Measurements from ENCODE around the gene RPS25.
"Not testable (repeated sequence)": the region's sequence is repeated elsewhere in the genome, so short reads cannot be mapped to it uniquely, and the experiment has no call there.

Gene RPS25

GRCh38 chr11:119016216-119017009 is 1.7 kb downstream of the RPS25 start:
- FAIRE-seq = no peak

DNA sequence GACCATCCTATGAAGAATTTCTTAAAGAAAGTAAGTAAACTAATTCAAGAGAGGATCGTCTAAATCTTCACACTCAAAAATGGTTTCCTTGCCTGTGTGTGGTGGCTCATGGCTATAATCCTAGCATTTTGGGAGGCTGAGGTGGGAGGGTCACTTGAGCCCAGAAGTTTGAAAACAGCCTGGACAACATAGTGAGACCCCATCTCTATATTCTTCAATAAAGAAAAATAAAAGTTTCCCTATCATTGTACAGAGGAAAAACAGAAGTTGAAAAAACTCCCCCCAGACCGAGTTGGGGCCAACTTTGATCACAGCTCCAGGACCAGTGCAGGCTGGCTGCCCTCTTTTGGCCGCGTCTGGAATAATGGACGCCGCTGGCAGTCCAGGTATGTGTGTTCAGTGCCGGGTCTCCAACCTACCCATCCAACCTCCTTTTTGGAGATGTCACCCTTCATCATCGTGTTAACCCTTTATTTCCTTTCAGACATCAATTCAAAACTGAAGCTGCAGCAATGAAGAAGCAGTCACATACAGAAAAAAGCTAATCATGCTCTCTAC is 3.0 kb downstream of the RPS25 start:
- DNase-seq (ENCODE audit: low spot score) (no peak), FAIRE-seq (no peak)

More at GRCh38 chr11:119016216-119017009, 1.7 kb downstream of the RPS25 start:
- DNase-seq (ENCODE audit: low spot score) = no peak

DNA sequence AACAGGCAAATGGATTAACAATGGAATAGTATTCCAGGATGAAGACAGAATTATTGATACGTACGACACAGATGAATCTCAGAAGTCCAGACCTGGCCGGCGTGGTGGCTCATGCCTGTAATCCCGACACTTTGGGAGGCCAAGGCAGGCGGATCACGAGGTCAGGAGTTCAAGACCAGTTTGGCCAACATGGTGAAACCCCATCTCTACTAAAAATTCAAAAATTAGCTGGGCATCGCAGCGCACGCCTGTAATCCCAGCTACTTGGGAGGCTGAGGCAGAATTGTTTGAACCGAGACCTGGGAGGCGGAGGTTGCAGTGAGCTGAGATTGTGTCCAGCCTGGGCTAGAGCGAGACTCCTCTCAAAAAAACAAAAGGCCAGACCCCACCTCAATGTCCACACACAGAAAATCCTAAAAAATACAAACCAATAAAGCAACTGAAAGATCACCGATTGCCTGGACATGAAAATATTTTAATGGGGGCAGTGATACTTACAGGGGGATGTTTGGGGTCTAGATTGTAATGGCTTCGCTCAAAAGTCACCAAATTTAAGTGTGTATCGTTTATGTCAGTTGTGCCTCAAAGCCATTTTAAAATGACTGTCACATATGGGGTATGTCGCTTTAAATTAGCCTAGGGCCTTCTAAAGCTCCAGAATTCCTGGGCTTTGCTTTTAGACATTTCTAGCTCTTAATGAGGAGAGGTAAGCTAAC is 3.8 kb downstream of the RPS25 start:
- FAIRE-seq = no peak
- DNase-seq (ENCODE audit: low spot score) = no peak

DNA sequence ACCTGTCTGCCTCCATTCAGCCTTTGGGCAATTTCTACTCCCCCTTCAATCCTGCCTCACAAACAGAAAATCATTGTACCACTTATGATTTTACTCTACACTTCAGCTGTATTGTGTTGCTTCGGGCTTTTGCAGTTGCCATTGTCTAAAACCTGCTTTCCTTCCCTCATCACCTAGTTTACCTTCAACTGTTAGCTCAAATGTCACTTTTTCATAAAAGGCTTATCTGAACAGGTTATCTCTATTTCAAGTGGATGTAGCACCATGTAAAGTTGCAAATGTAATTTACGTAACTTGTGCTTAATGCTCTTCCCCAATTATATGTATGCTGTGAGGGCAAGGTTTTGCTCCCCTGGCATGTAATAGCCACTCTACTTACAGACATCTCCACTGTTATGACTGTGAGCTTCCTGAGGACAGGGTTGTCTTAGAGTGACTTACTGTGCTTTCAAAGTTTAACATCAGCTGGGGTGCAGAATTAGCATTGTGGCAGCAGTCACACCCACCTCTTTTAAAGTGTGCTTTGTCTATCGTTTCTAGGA is 5.4 kb downstream of the RPS25 start:
- DNase-seq (ENCODE audit: low spot score) (no peak), FAIRE-seq (no peak)

DNA sequence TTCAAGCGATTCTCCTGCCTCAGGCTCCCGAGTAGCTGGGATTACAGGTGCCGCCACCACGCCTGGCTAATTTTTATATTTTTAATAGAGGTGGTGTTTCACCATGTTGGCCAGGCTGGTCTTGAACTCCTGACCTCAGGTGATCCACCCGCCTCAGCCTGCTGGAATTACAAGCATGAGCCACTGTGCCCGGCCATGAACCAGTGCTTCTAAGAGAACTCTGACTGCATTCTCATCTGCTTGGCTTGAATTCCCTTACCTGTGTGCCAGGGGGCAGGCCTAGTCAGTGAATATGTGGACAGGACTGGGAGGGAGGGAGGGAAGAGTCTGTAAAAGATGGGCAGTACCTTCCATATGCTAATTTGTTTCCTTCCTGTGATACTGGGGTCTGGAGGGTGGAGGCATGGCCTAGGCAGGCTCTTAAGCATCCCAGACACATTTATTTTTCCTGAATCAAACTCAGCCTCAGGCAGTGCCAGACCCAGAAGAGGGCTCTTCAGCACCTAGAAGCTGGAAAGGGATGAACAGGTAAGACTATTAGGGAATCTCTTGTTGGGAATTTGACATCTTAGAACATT is 6.6 kb downstream of the RPS25 start:
- DNase-seq (ENCODE audit: low spot score) (no peak), FAIRE-seq (no peak)

GRCh38 chr11:119006656-119007055 is 11.5 kb downstream of the RPS25 start:
- no peak for FAIRE-seq

DNA sequence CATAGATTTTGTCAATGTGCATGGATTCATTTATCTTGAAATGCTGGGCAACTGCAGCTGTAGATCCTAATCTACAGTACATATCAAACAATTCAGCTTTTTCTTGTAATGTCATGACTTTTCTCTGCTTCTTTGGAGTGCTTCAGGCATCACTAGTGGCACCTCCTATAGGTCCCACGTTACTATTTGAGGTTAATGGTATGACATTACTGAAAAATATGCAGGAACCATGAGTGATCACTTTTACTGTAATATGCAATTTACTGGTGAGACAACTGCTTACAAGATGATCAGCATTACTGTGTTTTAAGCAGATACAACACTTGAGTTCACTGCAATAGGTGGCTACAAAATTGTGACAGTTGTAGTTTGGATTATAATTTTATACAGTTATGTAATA is 17.2 kb downstream of the RPS25 start:
- DNase-seq (ENCODE audit: low spot score) (peak; percentile 23), FAIRE-seq (no peak)

More at GRCh38 chr11:119006656-119007055, 11.5 kb downstream of the RPS25 start:
- no peak for DNase-seq (ENCODE audit: low spot score)

- DNase-seq (ENCODE audit: low spot score) = peak; percentile 75
- peak; percentile 84 for FAIRE-seq
Measured at GRCh38 chr11:118998822-118999221, 19.3 kb downstream of the RPS25 start.

GRCh38 chr11:118998388-118998717 is 19.8 kb downstream of the RPS25 start:
- FAIRE-seq = no peak
- no peak for DNase-seq (ENCODE audit: low spot score)

DNA sequence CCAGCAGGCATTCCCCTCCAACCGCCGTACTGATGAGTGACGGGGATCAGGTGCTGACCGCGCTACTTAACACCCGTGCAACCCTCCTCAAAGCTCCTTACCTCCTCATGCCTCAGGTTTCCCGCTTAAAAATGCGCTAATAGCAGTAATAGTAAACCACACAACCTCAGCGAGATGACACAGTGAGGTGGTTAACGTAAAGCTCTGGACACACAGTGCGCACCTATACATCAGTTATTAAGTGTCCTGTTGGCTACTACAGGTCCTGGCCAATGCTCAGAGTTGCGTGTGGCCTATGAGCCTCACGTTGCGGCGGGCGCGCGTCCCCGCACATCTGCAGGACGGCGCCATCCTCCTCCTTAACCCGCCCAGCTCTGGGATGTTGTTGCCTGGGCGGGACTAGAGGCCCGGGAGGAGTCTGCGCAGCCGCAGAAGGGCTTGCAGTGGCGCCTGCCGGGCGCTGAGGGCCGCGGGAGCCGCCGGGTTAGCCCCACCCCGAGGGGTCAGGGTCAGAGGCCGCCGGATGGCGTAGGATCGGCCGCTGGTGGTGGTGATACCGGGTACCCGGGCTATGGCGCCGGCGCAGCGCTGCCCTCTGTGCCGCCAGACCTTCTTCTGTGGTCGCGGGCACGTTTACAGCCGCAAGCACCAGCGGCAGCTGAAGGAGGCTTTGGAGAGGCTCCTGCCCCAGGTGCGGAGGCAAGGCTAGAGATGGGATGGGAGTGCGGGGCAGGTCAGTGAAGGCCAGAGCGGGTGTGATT is 20.3 kb downstream of the RPS25 start, which contains the start of gene CENATAC:
TSS of gene CENATAC (plus strand) at position 512 of the 761 bp plus-strand sequence. CDS start at position 572, 60 bp downstream.
- DNase-seq (ENCODE audit: low spot score) = peak; percentile 75
- no peak for FAIRE-seq

- FAIRE-seq (no peak), DNase-seq (ENCODE audit: low spot score) (no peak)
Measured at GRCh38 chr11:118996926-118997626, 21.1 kb downstream of the RPS25 start.

DNA sequence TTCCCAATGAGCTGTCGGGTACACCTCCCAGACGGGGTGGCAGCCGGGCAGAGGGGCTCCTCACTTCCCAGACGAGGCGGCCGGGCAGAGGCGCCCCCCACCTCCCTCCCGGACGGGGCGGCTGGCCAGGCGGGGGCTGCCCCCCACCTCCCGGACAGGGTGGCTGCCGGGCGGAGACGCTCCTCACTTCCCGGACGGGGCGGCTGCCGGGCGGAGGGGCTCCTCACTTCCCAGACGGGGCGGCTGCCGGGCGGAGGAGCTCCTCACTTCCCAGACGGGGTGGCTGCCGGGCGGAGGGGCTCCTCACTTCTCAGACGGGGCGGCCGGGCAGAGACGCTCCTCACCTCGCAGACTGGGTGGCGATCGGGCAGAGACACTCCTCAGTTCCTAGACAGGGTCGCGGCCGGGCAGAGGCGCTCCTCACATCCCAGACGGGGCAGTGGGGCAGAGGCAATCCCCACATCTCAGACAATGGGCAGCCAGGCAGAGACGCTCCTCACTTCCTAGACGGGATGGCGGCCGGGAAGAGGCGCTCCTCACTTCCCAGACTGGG is 26.6 kb downstream of the RPS25 start:
- FAIRE-seq = not testable (repeated sequence)

DNA sequence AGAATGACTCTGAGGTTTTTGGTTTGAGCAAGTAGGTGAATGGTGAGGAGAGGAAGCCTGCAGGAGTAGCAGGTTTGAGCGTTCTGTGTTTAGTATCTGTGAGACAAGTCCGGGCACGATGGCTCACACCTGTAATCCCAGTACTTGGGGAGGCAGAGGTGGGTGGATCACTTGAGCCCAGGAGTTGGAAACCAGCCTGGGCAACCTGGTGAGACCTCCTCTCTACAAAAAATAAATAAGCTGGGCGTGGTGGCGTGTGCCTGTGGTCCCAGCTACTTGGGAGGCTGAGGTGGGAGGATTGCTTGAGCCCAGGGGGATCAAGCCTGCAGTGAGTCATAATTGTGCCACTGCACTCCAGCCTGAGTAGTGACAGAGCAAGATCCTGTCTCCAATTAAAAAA is 29.9 kb downstream of the RPS25 start:
- no peak for FAIRE-seq
- no peak for DNase-seq (ENCODE audit: low spot score)

More for the DNA sequence above, 26.6 kb downstream of the RPS25 start:
- not testable (repeated sequence) for DNase-seq (ENCODE audit: low spot score)

DNA sequence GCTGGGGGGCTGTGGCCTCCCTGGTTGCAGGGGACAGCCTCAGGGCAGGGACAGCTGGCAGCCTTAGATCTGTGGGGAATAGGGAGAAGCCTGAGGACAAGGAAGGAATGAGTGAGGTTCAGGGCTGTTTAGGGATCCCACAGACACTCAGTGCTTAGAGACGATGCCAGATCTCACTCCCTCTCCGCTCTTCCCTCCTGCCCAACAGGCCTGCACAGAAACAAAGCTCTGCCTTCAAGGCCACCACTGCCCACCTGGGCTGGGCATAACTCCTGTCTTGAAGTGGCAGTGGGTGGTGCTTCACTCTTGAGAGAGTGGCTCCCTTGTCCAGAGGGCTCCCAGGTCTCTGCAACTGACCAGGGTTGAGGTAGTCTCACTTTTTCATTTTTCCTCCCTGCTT is 33.3 kb downstream of the RPS25 start:
- DNase-seq (ENCODE audit: low spot score) (no peak), FAIRE-seq (no peak)

GRCh38 chr11:118984337-118984736 is 33.8 kb downstream of the RPS25 start:
- DNase-seq (ENCODE audit: low spot score); FAIRE-seq: not testable (repeated sequence)

DNA sequence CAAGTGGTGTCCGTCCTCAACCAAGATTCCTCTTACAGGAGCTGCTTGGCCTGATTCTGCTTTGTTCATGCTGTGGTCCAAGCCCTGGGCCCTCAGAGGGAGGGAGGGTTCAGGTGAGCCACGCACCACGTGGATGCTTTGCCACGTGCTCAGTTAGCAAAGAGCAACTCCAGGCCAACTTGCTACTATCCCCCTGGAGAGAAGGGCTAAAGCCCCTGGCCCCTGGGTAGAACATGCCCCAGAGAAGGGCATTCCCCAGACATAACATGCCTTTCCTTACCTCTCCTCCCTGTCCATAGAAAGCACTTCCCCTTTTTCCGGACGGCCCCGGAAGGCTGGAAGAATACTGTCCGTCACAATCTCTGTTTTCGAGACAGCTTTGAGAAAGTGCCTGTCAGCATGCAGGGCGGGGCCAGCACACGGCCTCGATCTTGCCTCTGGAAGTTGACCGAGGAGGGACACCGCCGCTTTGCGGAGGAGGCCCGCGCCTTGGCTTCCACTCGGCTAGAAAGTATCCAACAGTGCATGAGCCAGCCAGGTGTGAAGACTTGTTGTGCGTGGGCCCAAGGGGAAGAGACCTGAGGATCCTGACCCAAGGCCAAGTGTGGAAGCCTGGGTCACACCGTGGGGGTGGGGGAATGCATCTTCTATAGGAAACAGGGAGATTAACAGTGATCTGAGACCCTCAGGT is 37.8 kb downstream of the RPS25 start:
- DNase-seq (ENCODE audit: low spot score) = no peak
- FAIRE-seq = no peak

- DNase-seq (ENCODE audit: low spot score) (no peak), FAIRE-seq (no peak)
Measured at GRCh38 chr11:118979434-118979833, 38.7 kb downstream of the RPS25 start.

GRCh38 chr11:118975771-118976709 is 42.1 kb downstream of the RPS25 start:
- no peak for DNase-seq (ENCODE audit: low spot score)
- no peak for FAIRE-seq
